ENCODE measurements around the gene FAM135A. TPM values are rescaled to one million over a fixed set of nuclear protein-coding genes. Genes with fewer than 3 reads are reported as not detected.

Gene FAM135A
- polyA plus RNA-seq, 2 of the 4 experiments (the other 2 are of a cell fraction), result 11.3 to 33.6 TPM

- ChIA-PET CTCF (interaction anchor here (0.7 to 1.3 kb wide), 2 partner anchors 20 to 25 kb away, joined by 3 read pairs; no protein-coding TSS in a partner anchor), POLR2A (interaction anchor here (1.1 kb wide), 1 partner anchor 20 kb away, joined by 8 read pairs; no protein-coding TSS in a partner anchor)
- no peak for ATAC-seq
- Histone ChIP-seq H3K4me3 (no peak overlapping the region), H3K4me1 (peaks cover 42% of the 10 kb centered on the region), H3K27ac (peak overlapping the region; percentile 34 to 46; a peak in 2 of 6 replicates), H3K4me2 (no peak overlapping the region), H3K9me3 (no peaks in the 10 kb centered on the region)
- 96% methylated on average over 20 of the region's 20 CpGs for WGBS (ENCODE audit: missing lambda C conversion rate)
- no peak for FAIRE-seq
- no peak for TF ChIP-seq GATA3 (IDR thresholded peaks at IDR 0.05; ENCODE audit: borderline replicate concordance)
- TF ChIP-seq MAFK (IDR thresholded peaks at IDR 0.05; ENCODE audit: partially characterized antibody), result no peak
- TF ChIP-seq HDAC2 (IDR thresholded peaks at IDR 0.05), result no peak
- no peak for TF ChIP-seq MYC (IDR thresholded peaks at IDR 0.05; ENCODE audit: borderline replicate concordance, low read length)
- TF ChIP-seq ELK1 (IDR thresholded peaks at IDR 0.05; ENCODE audit: low read depth, low read length), result no peak
- TF ChIP-seq POLR2AphosphoS2 (conservative IDR thresholded peaks at IDR 0.05; ENCODE audit: low read length), result no peak
- TF ChIP-seq BHLHE40 (IDR thresholded peaks at IDR 0.05; ENCODE audit: low read depth, low read length), result no peak
- no peak for TF ChIP-seq BCL3 (IDR thresholded peaks at IDR 0.05)
- no peak for TF ChIP-seq KDM5A (IDR thresholded peaks at IDR 0.05)
- no peak for TF ChIP-seq NPAS2 (CRISPR knock-in tag; IDR thresholded peaks at IDR 0.05; ENCODE audit: borderline replicate concordance)
- no peak for TF ChIP-seq CEBPB (IDR thresholded peaks at IDR 0.05)
- no peak for TF ChIP-seq FOSL2 (IDR thresholded peaks at IDR 0.05)
- TF ChIP-seq FOSL2 (CRISPR knock-in tag; IDR thresholded peaks at IDR 0.05), result no peak
- no peak for DNase-seq (ENCODE audit: low read depth in 1 of 2, low spot score in 1 of 2)
These were observed 18.6 kb upstream of the FAM135A start for GRCh38 chr6:70394518-70395300.

GRCh38 chr6:70395301-70395672 is 18.0 kb upstream of the FAM135A start:
- TF ChIP-seq RAD21 (conservative IDR thresholded peaks at IDR 0.05 in 1 of 2, IDR thresholded peaks at IDR 0.05 in 1 of 2), result no peak
- no peak for TF ChIP-seq KDM1A (IDR thresholded peaks at IDR 0.05; ENCODE audit: low read depth)
- no peak for TF ChIP-seq EHMT2 (IDR thresholded peaks at IDR 0.05; ENCODE audit: low read depth)
- POLR2A ChIA-PET, result no interaction called here
- ATAC-seq (no peak), DNase-seq (ENCODE audit: low read depth in 1 of 2, low spot score in 1 of 2) (no peak), FAIRE-seq (no peak)
- Histone ChIP-seq H3K4me3 (no peak overlapping the region), H3K4me1 (peaks cover 42% of the 10 kb centered on the region), H3K9me3 (no peaks in the 10 kb centered on the region), H3K27ac (peak overlapping the region; percentile 34 to 46; a peak in 2 of 6 replicates), H3K4me2 (no peak overlapping the region)
- CTCF ChIA-PET, result no interaction called here

- FAIRE-seq (no peak), DNase-seq (ENCODE audit: low read depth in 1 of 2, low spot score in 1 of 2) (no peak), ATAC-seq (no peak)
- Histone ChIP-seq H3K9me3 (no peaks in the 10 kb centered on the region), H3K4me2 (peak overlapping the region; percentile 97; the same call in 2 of the 3 replicates), H3K4me3 (no peak overlapping the region), H3K4me1 (peaks cover 47% of the 10 kb centered on the region), H3K27ac (peak overlapping the region; percentile 63 to 93; a peak in 5 of 6 replicates)
- TF ChIP-seq USF2 (IDR thresholded peaks at IDR 0.05) (no peak), CHD4 (IDR thresholded peaks at IDR 0.05; ENCODE audit: borderline replicate concordance) (no peak), GATA3 (IDR thresholded peaks at IDR 0.05; ENCODE audit: borderline replicate concordance) (no peak), CEBPB (IDR thresholded peaks at IDR 0.05) (no peak), MAZ (IDR thresholded peaks at IDR 0.05; ENCODE audit: borderline replicate concordance, low read depth, low read length) (no peak)
- CTCF ChIA-PET, result no interaction called here
- 78% methylated on average over 1 of the region's 1 CpG for WGBS (ENCODE audit: missing lambda C conversion rate)
- POLR2A ChIA-PET, result no interaction called here
These were observed 17.1 kb upstream of the FAM135A start for GRCh38 chr6:70396163-70396562.
